ENCODE data around the gene RAB27A. TPM values are rescaled to one million over a fixed set of nuclear protein-coding genes. Genes with fewer than 3 reads are reported as not detected.

Gene RAB27A
- total and polyA plus RNA-seq, 2 of the 8 experiments (the other 6 are each of a cell fraction or from before 2014, with no cell fraction given): 2.3 to 6.5 TPM

GRCh38 chr15:55250392-55250791, 39.2 kb downstream of the RAB27A start (continued):
- no peak for TF ChIP-seq CHD7 (IDR thresholded peaks at IDR 0.05; ENCODE audit: insufficient replicate concordance, low read length)
- no peak for TF ChIP-seq KDM5A (IDR thresholded peaks at IDR 0.05; ENCODE audit: low read length)
- TF ChIP-seq SIN3A (conservative IDR thresholded peaks at IDR 0.05 in 1 of 2, IDR thresholded peaks at IDR 0.05 in 1 of 2; ENCODE audit: low read depth in 1 of 2, low read length in 2 of 2): no peak
- TF ChIP-seq CTCF (IDR thresholded peaks at IDR 0.05; ENCODE audit: control extremely low read depth in 1 of 3, insufficient read depth in 1 of 3, low read depth in 1 of 3, low read length in 3 of 3): no peak
- TF ChIP-seq BCL11A (IDR thresholded peaks at IDR 0.05; ENCODE audit: low read depth in 2 of 2, low read length in 2 of 2): no peak
- TF ChIP-seq CBX8 (IDR thresholded peaks at IDR 0.05; ENCODE audit: borderline replicate concordance, low read depth, low read length): no peak
- TF ChIP-seq, protein P1, sequence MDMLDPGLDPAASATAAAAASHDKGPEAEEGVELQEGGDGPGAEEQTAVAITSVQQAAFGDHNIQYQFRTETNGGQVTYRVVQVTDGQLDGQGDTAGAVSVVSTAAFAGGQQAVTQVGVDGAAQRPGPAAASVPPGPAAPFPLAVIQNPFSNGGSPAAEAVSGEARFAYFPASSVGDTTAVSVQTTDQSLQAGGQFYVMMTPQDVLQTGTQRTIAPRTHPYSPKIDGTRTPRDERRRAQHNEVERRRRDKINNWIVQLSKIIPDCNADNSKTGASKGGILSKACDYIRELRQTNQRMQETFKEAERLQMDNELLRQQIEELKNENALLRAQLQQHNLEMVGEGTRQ (IDR thresholded peaks at IDR 0.05; ENCODE audit: low read length): no peak
